ENCODE measurements around the gene ZNF423. TPM values are rescaled to one million over a fixed set of nuclear protein-coding genes. Genes with fewer than 3 reads are reported as not detected.
A peak's percentile ranks its signal among the peaks of the same experiment; 100 is the strongest.
"Not testable (repeated sequence)": the region's sequence is repeated elsewhere in the genome, so short reads cannot be mapped to it uniquely, and the experiment has no call there.

ZNF423 gene
- total and polyA plus RNA-seq, 4 donors = 16.9 to 43.0 (median 34.4) TPM

GRCh38 chr16:49514073-49514980 lies 341.6 kb downstream of the ZNF423 start:
- Histone ChIP-seq H3K9me3 (ENCODE audit: control insufficient read depth, insufficient read depth, low read length) (no peaks in the 10 kb centered on the region), H3K4me1 (ENCODE audit: control insufficient read depth, insufficient read depth, low read length) (peaks cover 47% of the 10 kb centered on the region), H3K4me3 (ENCODE audit: low read depth, low read length) (no peak overlapping the region), H3K27me3 (ENCODE audit: control insufficient read depth, insufficient read depth, low read length) (no peaks in the 10 kb centered on the region), H3K27ac (ENCODE audit: low read depth, low read length) (no peak overlapping the region), H3K36me3 (ENCODE audit: control insufficient read depth, insufficient read depth, low read length) (peaks cover 3% of the 10 kb centered on the region)
- peak in 2 of 6 donors; percentile 44 for DNase-seq (ENCODE audit: low read depth in 4 of 6, low spot score in 6 of 6)
- 65% methylated on average over 17 of the region's 24 CpGs for WGBS (ENCODE audit: insufficient coverage)

DNA sequence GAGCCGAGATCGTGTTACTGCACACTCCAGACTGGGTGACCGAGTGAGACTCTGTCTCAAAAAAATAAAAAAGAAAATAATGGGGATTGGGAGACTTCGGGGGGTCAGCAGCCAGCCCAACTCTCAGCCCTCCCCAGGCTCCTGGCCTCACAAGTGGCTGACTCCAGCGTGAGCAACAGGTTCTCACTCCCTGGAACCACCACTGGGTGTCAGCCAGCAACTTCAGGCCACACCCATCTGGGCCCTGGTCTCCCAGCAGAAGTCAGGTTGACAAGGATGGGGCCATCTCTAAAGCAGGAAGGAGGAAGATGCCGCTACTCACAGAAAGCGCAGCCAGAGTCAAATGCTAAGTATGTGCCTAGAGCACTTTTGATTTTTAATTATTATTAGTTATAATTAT lies 342.9 kb downstream of the ZNF423 start:
- DNase-seq (ENCODE audit: low read depth in 4 of 6, low spot score in 6 of 6) = no peak
- H3K4me3 ChIP-seq (ENCODE audit: low read depth, low read length) = no peak overlapping the region
- no peaks in the 10 kb centered on the region for H3K9me3 ChIP-seq (ENCODE audit: control insufficient read depth, insufficient read depth, low read length)
- peaks cover 3% of the 10 kb centered on the region for H3K36me3 ChIP-seq (ENCODE audit: control insufficient read depth, insufficient read depth, low read length)
- no peak overlapping the region for H3K27ac ChIP-seq (ENCODE audit: low read depth, low read length)
- H3K4me1 ChIP-seq (ENCODE audit: control insufficient read depth, insufficient read depth, low read length) = peaks cover 49% of the 10 kb centered on the region
- H3K27me3 ChIP-seq (ENCODE audit: control insufficient read depth, insufficient read depth, low read length) = no peaks in the 10 kb centered on the region
- 76% methylated on average over 4 of the region's 7 CpGs for WGBS (ENCODE audit: insufficient coverage)

DNA sequence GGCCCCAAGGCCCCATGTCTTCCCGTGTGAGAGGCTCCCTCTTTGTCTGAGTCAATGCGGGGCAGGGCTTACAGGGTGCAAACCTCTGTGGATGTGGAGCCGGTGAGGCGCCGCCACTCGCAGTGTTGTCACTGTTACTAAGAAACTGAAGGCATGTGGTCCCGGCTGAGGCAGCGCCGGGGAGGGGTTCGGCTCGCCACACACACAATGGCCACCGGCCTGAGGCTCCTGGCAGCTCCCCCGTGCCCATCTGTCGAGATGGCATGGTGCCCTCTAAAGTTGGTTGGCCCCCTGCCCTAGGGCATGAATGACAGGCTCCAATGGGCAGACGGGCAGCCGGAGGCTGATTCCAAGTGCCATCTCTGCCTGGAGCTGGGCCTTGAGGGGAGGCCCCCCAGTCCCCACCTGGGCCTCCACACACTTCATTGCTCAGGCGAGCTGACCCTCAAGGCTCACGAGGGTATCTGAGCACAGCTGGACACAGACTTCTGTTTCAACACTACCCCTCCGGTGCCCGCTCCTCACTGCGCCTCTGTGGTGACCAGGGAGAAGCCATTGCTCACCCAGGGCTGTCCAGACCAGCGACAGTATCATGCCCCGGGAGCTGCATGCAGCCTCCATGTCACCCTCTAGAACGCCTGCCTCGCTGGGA lies 345.1 kb downstream of the ZNF423 start:
- H3K27me3 ChIP-seq (ENCODE audit: control insufficient read depth, insufficient read depth, low read length) = no peaks in the 10 kb centered on the region
- H3K36me3 ChIP-seq (ENCODE audit: control insufficient read depth, insufficient read depth, low read length) = no peaks in the 10 kb centered on the region
- H3K4me1 ChIP-seq (ENCODE audit: control insufficient read depth, insufficient read depth, low read length) = peaks cover 39% of the 10 kb centered on the region
- H3K9me3 ChIP-seq (ENCODE audit: control insufficient read depth, insufficient read depth, low read length) = no peaks in the 10 kb centered on the region
- peak overlapping the region; percentile 54 for H3K27ac ChIP-seq (ENCODE audit: low read depth, low read length)
- H3K4me3 ChIP-seq (ENCODE audit: low read depth, low read length) = no peak overlapping the region
- peak in 3 of 6 donors; percentile 50 to 91 (median 84) for DNase-seq (ENCODE audit: low read depth in 4 of 6, low spot score in 6 of 6)
- 36% methylated on average over 25 of the region's 25 CpGs for WGBS (ENCODE audit: insufficient coverage)

DNA sequence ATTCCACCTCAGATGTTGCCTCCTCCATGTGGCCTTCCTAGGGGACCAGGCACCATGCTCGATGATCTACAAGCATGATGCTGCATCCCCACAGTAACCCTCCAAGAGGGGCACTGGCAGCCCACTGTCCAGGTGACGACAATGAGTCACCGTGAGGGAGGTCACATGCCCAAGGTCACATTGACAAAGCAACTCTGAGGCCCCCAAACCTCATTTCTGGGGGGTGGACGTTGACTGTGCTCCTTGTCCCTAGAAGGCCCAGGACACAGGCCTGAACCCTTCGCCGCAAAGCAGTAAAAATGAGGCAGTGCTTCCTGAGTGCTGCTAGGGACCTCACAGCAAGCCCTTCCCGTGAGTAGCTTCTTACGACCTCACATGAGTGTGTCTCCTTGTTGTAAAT lies 345.8 kb downstream of the ZNF423 start:
- 92% methylated on average over 8 of the region's 8 CpGs for WGBS (ENCODE audit: insufficient coverage)
- H3K36me3 ChIP-seq (ENCODE audit: control insufficient read depth, insufficient read depth, low read length) = no peaks in the 10 kb centered on the region
- peak overlapping the region; percentile 54 for H3K27ac ChIP-seq (ENCODE audit: low read depth, low read length)
- H3K4me1 ChIP-seq (ENCODE audit: control insufficient read depth, insufficient read depth, low read length) = peaks cover 33% of the 10 kb centered on the region
- no peaks in the 10 kb centered on the region for H3K27me3 ChIP-seq (ENCODE audit: control insufficient read depth, insufficient read depth, low read length)
- H3K4me3 ChIP-seq (ENCODE audit: low read depth, low read length) = no peak overlapping the region
- DNase-seq (ENCODE audit: low read depth in 4 of 6, low spot score in 6 of 6) = no peak
- no peaks in the 10 kb centered on the region for H3K9me3 ChIP-seq (ENCODE audit: control insufficient read depth, insufficient read depth, low read length)

GRCh38 chr16:49506058-49507013 lies 349.6 kb downstream of the ZNF423 start:
- not testable (repeated sequence) for H3K27ac ChIP-seq (ENCODE audit: low read depth, low read length); H3K27me3 ChIP-seq (ENCODE audit: control insufficient read depth, insufficient read depth, low read length); H3K9me3 ChIP-seq (ENCODE audit: control insufficient read depth, insufficient read depth, low read length); H3K36me3 ChIP-seq (ENCODE audit: control insufficient read depth, insufficient read depth, low read length); DNase-seq (ENCODE audit: low read depth in 4 of 6, low spot score in 6 of 6); H3K4me3 ChIP-seq (ENCODE audit: low read depth, low read length)
- 90% methylated on average over 6 of the region's 8 CpGs for WGBS (ENCODE audit: insufficient coverage)
- peaks cover 22% of the 10 kb centered on the region for H3K4me1 ChIP-seq (ENCODE audit: control insufficient read depth, insufficient read depth, low read length)

GRCh38 chr16:49505556-49505955 lies 350.4 kb downstream of the ZNF423 start:
- Histone ChIP-seq H3K9me3 (ENCODE audit: control insufficient read depth, insufficient read depth, low read length) (no peaks in the 10 kb centered on the region), H3K27ac (ENCODE audit: low read depth, low read length) (no peak overlapping the region), H3K4me3 (ENCODE audit: low read depth, low read length) (no peak overlapping the region), H3K27me3 (ENCODE audit: control insufficient read depth, insufficient read depth, low read length) (no peaks in the 10 kb centered on the region), H3K36me3 (ENCODE audit: control insufficient read depth, insufficient read depth, low read length) (no peaks in the 10 kb centered on the region), H3K4me1 (ENCODE audit: control insufficient read depth, insufficient read depth, low read length) (peaks cover 14% of the 10 kb centered on the region)
- 76% methylated on average over 6 of the region's 6 CpGs for WGBS (ENCODE audit: insufficient coverage)
- no peak for DNase-seq (ENCODE audit: low read depth in 4 of 6, low spot score in 6 of 6)

DNA sequence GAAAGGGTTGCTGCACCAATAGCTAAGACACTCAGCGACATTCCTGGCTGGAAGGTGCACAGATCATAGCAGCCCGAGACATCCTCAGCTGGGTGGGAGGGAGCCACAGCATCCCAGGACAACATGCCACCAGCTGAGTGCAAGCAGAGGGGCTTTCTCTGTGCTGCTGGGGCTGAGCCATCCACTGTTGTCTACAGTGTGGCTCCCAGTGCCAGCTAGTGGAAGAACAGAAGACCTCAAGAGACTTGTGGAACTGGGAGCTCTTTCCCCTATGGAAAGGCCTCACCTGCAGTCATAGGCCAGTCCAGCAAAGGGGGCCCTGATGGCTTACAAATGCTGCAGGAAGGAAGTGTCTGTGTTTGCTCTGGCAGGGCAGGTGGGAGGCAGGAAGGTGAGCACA lies 351.3 kb downstream of the ZNF423 start:
- Histone ChIP-seq H3K36me3 (ENCODE audit: control insufficient read depth, insufficient read depth, low read length) (no peaks in the 10 kb centered on the region), H3K27me3 (ENCODE audit: control insufficient read depth, insufficient read depth, low read length) (no peaks in the 10 kb centered on the region), H3K4me1 (ENCODE audit: control insufficient read depth, insufficient read depth, low read length) (peaks cover 13% of the 10 kb centered on the region), H3K4me3 (ENCODE audit: low read depth, low read length) (no peak overlapping the region), H3K27ac (ENCODE audit: low read depth, low read length) (no peak overlapping the region), H3K9me3 (ENCODE audit: control insufficient read depth, insufficient read depth, low read length) (no peaks in the 10 kb centered on the region)
- no peak for DNase-seq (ENCODE audit: low read depth in 4 of 6, low spot score in 6 of 6)
- 96% methylated on average over 2 of the region's 2 CpGs for WGBS (ENCODE audit: insufficient coverage)

DNA sequence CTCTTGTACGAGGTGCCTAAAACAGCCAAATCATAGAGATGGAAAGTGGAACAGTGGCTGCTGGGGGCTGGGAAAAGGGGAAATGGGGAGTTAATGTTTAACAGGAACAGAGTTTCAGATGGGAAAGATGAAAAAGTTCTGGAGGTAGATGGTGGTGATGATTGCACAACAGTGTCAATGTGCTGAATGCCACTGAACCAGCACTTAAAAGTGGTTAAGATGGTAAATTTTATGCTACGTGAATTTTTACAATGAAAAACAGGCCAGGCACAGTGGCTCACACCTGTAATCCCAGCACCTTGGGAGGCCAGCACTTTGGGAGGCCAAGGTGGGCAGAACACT lies 351.9 kb downstream of the ZNF423 start:
- H3K36me3 ChIP-seq (ENCODE audit: control insufficient read depth, insufficient read depth, low read length) = no peaks in the 10 kb centered on the region
- no peak for DNase-seq (ENCODE audit: low read depth in 4 of 6, low spot score in 6 of 6)
- WGBS (ENCODE audit: insufficient coverage) = 77% methylated on average over 2 of the region's 2 CpGs

DNA sequence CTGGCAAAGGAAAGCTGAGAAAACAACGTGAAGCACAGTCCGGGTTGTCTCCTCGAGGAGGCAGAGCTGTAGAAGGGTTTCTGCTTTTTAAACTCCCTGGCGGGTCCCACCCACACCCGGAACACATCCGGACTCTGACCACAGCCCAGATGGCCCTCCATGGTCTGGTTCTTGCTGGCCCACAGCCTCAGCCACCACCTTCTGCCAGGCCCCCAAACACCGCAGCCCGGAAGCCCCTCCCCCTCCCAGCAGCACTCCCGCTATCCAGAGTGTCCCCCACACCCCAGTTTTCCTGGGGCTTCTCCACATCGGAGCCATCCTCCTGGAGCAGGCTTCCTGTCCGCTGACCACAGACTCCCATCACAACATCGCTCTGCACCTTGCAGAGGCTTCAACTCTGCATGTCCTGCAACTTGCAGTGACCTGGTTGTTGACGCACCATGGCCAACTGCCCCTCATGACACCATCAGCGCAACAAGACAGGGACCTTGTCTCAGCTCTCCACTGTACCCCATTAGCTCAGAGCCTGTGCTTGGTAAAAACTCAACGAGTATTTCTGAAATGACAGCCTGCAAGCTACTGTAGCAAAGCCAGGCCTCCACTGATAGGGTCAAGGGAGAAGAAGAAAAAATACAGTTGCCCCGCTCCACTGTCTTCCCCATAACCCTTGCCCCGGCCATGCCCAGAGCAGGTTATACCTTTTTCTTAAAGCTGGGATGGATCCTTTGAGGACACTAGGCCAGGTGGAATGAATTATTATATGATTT lies 352.5 kb downstream of the ZNF423 start:
- H3K4me1 ChIP-seq (ENCODE audit: control insufficient read depth, insufficient read depth, low read length) = peaks cover 18% of the 10 kb centered on the region
- H3K4me3 ChIP-seq (ENCODE audit: low read depth, low read length) = no peak overlapping the region
- H3K36me3 ChIP-seq (ENCODE audit: control insufficient read depth, insufficient read depth, low read length) = no peaks in the 10 kb centered on the region
- 80% methylated on average over 14 of the region's 17 CpGs for WGBS (ENCODE audit: insufficient coverage)
- DNase-seq (ENCODE audit: low read depth in 4 of 6, low spot score in 6 of 6) = no peak
- H3K9me3 ChIP-seq (ENCODE audit: control insufficient read depth, insufficient read depth, low read length) = no peaks in the 10 kb centered on the region
- H3K27ac ChIP-seq (ENCODE audit: low read depth, low read length) = no peak overlapping the region
- no peaks in the 10 kb centered on the region for H3K27me3 ChIP-seq (ENCODE audit: control insufficient read depth, insufficient read depth, low read length)

More for the DNA sequence above, 351.9 kb downstream of the ZNF423 start:
- Histone ChIP-seq H3K4me1 (ENCODE audit: control insufficient read depth, insufficient read depth, low read length) (peaks cover 14% of the 10 kb centered on the region), H3K4me3 (ENCODE audit: low read depth, low read length) (no peak overlapping the region), H3K27me3 (ENCODE audit: control insufficient read depth, insufficient read depth, low read length) (no peaks in the 10 kb centered on the region), H3K9me3 (ENCODE audit: control insufficient read depth, insufficient read depth, low read length) (no peaks in the 10 kb centered on the region), H3K27ac (ENCODE audit: low read depth, low read length) (no peak overlapping the region)
